Measurements from ENCODE around the gene TPH2. TPM values are rescaled to one million over a fixed set of nuclear protein-coding genes. Genes with fewer than 3 reads are reported as not detected.

Gene TPH2
- total RNA-seq, 1 donor from 2014 or later = not detected

Other genes starting within 250 kb of the TPH2 start
- gene RAB21, start 184.0 kb upstream of the TPH2 start, total RNA-seq = 95.4 and 96.1 TPM in 2 replicates
- 38.2 and 44.8 TPM in 2 replicates for gene TBC1D15, start 99.1 kb upstream of the TPH2 start, total RNA-seq